MCF 10A (cell line): ENCODE data around the gene NPDC1. TPM values are rescaled to one million over a fixed set of nuclear protein-coding genes. Genes with fewer than 3 reads are reported as not detected.

ENCODE experiments used
- BruUV-seq: library from RNA; stranded (reverse); fragments of 400-500 nt; replicated peaks from 2 replicates; lab custom pipeline; 2021; lab: Mats Ljungman, UMichigan
- CTCF ChIA-PET: fragments of 300-600 bp; sonication (Branson Sonifier 250); formaldehyde crosslinking; extraction: SDS; loops from one replicate; lab custom pipeline; 2021; ENCODE audit warnings: antibody characterized with exemption, inconsistent platforms; lab: Yijun Ruan, JAX
- POLR2A ChIA-PET: fragments of 300-600, 350-650 bp; sonication (Branson Sonifier 250); formaldehyde crosslinking; extraction: SDS; loops from one replicate; lab custom pipeline; 2020; ENCODE audit warnings: antibody characterized with exemption, inconsistent platforms; lab: Yijun Ruan, JAX
- DNase-seq: peaks from one replicate; pipeline ENCODE4 v3.0.0-alpha.2; 2018; ENCODE audit not compliant: unreplicated experiment
- H3K27ac Mint-ChIP-seq: one replicate; pipeline ENCODE4 v1.8.0; 2022; ENCODE audit warnings: mild to moderate bottlenecking, low read depth, mixed read lengths; ENCODE audit not compliant: unreplicated experiment
- H3K27me3 Mint-ChIP-seq: one replicate; pipeline ENCODE4 v1.8.0; 2022; ENCODE audit warnings: mixed read lengths; ENCODE audit not compliant: insufficient read depth, unreplicated experiment
- H3K36me3 Mint-ChIP-seq: one replicate; pipeline ENCODE4 v1.8.0; 2022; ENCODE audit warnings: mild to moderate bottlenecking, moderate library complexity, mixed read lengths; ENCODE audit not compliant: insufficient read depth, unreplicated experiment
- H3K4me1 Mint-ChIP-seq: one replicate; pipeline ENCODE4 v1.8.0; 2022; ENCODE audit warnings: mixed read lengths; ENCODE audit not compliant: insufficient read depth, unreplicated experiment
- H3K4me3 Mint-ChIP-seq: one replicate; pipeline ENCODE4 v1.8.0; 2022; ENCODE audit warnings: mild to moderate bottlenecking, moderate library complexity, mixed read lengths; ENCODE audit not compliant: unreplicated experiment
- H3K9me3 Mint-ChIP-seq: one replicate; pipeline ENCODE4 v1.8.0; 2022; ENCODE audit warnings: mixed read lengths; ENCODE audit not compliant: unreplicated experiment
- intact Hi-C: fragments of 100-400 bp; cut with micrococcal nuclease; formaldehyde crosslinking; loops from 2 replicates; pipeline ENCODE4 v1.14.1; 2022
- total RNA-seq: library from RNA; stranded (reverse); gene quantifications from 2 replicates; pipeline ENCODE4 v1.2.3, GENCODE V29; 2022
- TF ChIP-seq, protein P1 (sequence below): fragments of 200-600 bp; IDR thresholded peaks from one replicate; pipeline ENCODE4 v1.8.0; 2022; ENCODE audit warnings: antibody characterized with exemption, mild to moderate bottlenecking; ENCODE audit not compliant: unreplicated experiment

Gene NPDC1
- total RNA-seq, 1 experiment from 2014 or later, result 161 TPM

DNA sequence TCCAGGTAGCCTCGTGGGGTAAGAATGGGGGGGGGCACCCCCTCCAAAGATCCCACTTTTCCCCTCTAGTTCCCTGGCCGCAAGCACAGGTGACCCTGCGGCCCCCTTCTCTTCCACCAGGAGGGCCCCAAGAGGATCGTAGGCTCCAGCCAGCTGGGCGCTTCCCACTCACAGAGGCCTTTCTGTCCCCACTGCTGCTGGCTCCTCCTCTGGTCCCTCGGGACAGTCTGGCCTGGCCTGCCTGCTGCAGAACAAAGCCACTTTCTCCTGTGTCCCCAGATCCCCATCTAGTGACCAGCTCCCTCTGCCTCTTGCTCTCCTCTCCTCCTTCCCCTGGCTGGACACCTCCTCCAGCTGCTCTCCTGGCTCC, 24.9 kb upstream of the NPDC1 start:
- peak overlapping the region; percentile 72 for H3K4me3 Mint-ChIP-seq
- H3K9me3 Mint-ChIP-seq, result no peaks in the 10 kb centered on the region
- H3K27me3 Mint-ChIP-seq, result no peaks in the 10 kb centered on the region
- no peak for DNase-seq
- H3K36me3 Mint-ChIP-seq, result no peaks in the 10 kb centered on the region
- POLR2A ChIA-PET, result interaction anchor here (0.7 to 3.3 kb wide), 11 partner anchors 11 to 457 kb away, joined by 3 to 22 read pairs (median 4); partner anchors contain the start of genes MAN1B1, RABL6 and TUBB4B
- no peak overlapping the region for H3K27ac Mint-ChIP-seq
- H3K4me1 Mint-ChIP-seq, result peaks cover 11% of the 10 kb centered on the region
- intact Hi-C loops, result no loop called here
- BruUV-seq, result no TSS peak
- CTCF ChIA-PET, result interaction anchor here (0.7 to 10.9 kb wide), 5 partner anchors 11 to 85 kb away, joined by 3 to 170 read pairs (median 6); partner anchors contain the start of genes ABCA2, FUT7 and NPDC1
- TF ChIP-seq, protein P1, sequence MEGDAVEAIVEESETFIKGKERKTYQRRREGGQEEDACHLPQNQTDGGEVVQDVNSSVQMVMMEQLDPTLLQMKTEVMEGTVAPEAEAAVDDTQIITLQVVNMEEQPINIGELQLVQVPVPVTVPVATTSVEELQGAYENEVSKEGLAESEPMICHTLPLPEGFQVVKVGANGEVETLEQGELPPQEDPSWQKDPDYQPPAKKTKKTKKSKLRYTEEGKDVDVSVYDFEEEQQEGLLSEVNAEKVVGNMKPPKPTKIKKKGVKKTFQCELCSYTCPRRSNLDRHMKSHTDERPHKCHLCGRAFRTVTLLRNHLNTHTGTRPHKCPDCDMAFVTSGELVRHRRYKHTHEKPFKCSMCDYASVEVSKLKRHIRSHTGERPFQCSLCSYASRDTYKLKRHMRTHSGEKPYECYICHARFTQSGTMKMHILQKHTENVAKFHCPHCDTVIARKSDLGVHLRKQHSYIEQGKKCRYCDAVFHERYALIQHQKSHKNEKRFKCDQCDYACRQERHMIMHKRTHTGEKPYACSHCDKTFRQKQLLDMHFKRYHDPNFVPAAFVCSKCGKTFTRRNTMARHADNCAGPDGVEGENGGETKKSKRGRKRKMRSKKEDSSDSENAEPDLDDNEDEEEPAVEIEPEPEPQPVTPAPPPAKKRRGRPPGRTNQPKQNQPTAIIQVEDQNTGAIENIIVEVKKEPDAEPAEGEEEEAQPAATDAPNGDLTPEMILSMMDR, result no peak

DNA sequence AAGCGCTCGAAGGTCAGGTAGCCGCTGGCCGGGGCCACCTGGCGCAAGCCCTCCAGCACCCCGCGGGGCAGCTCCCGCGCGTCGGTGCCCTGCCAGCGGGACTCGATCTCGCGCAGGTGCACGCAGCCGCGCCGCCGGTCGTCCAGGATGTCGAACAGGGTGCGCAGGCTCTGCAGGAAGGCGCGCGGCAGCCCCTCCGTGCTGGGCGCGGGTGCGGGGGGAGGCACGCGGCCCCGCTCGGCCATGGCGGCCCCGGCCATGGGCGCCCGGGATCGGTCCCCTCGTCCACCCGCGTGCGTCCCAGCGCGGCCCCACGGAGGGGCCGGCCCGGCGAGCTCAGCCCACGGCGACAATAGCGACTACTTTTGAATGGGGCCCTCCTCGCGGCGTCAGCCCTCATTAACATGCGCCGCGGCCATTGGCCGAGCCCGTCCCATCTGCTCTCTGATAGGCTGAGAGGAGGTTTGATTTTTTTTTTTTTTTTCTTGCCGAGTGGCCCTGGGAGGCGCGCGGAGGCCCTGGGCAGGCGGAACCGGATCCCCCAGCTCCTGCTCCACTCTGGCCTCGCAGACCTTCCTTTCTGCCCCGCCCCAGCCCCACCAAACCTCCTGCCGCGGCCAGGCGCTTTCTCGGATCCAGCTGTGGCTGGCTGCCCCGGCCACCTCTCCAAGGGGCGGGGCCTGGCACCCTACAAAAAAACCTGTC, 24.4 kb upstream of the NPDC1 start, which contains the start of gene SAPCD2:
SAPCD2 (minus strand) TSS at position 357 of the 705 bp plus-strand sequence; CDS start at position 260, 97 bp downstream.
- Mint-ChIP-seq H3K4me3 (peak within 1 kb of the TSS; percentile 72), H3K27ac (no peak within 1 kb of the TSS), H3K27me3 (no peaks in the 10 kb centered on the region), H3K9me3 (no peaks in the 10 kb centered on the region), H3K4me1 (peaks cover 11% of the 10 kb centered on the region), H3K36me3 (no peaks in the 10 kb centered on the region)
- intact Hi-C loops, result no loop called here
- TF ChIP-seq, protein P1, result no peak
- ChIA-PET CTCF (interaction anchor here (0.7 to 10.9 kb wide), 6 partner anchors 11 to 283 kb away, joined by 3 to 170 read pairs (median 6); partner anchors contain the start of genes ABCA2, FUT7 and NPDC1), POLR2A (interaction anchor here (0.7 to 3.3 kb wide), 12 partner anchors 10 to 457 kb away, joined by 3 to 22 read pairs (median 4); partner anchors contain the start of genes MAN1B1, RABL6 and TUBB4B)
- BruUV-seq, result no TSS peak
- DNase-seq, result peak; percentile 90

DNA sequence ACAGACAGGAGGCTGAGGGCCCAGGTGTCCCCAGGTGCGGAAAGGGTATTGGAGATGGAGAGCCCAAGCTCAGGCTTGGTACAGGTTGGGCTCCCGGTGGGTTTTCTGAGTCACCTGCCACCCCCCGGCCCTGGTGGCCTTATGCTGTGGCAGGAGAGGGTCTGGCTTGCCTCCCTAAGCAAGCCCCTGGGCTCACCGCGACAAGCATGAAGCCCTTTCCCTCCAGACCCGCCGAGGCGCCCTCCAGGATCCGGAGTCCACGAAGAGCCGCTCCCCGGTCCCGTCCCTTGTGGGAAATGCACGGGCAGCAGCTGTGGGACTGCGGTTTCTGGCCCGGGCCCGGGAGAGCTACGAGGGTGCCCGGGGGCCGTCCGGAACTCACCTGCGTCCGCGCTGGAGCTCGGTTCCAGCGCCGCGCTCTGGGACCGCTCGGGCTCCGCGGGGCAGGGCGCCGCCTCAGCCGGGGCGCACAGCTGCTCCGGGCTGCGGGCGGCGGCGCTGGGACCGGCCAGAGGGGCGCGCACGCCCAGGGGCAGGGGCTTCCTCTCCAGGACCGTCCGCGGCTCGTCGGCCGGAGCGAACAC, 23.6 kb upstream of the NPDC1 start:
- intact Hi-C loops, result no loop called here
- Mint-ChIP-seq H3K27ac (no peak overlapping the region), H3K27me3 (no peaks in the 10 kb centered on the region), H3K36me3 (no peaks in the 10 kb centered on the region), H3K4me1 (peaks cover 11% of the 10 kb centered on the region), H3K9me3 (no peaks in the 10 kb centered on the region), H3K4me3 (peak overlapping the region; percentile 72)
- ChIA-PET POLR2A (interaction anchor here (0.7 to 3.3 kb wide), 6 partner anchors 9 to 22 kb away, joined by 4 to 22 read pairs (median 6); partner anchors contain the start of gene MAN1B1), CTCF (interaction anchor here (0.7 to 10.9 kb wide), 7 partner anchors 14 to 282 kb away, joined by 3 to 170 read pairs (median 6); partner anchors contain the start of genes ABCA2, FUT7 and NPDC1)
- BruUV-seq, result no TSS peak
- TF ChIP-seq, protein P1, result no peak
- DNase-seq, result no peak
